Esophagus squamous epithelium (tissue), 4 donors: ENCODE data around the gene ZCCHC17.
"Not testable (repeated sequence)": the region's sequence is repeated elsewhere in the genome, so short reads cannot be mapped to it uniquely, and the experiment has no call there.

Source experiments
- POLR2A ChIP-seq, 4 donors: fragments of 450-650 bp; IDR thresholded peaks; one replicate each; pipeline ENCODE4 v1.6.1; 2017; ENCODE audit warnings: antibody characterized with exemption in 4 of 4, mild to moderate bottlenecking in 4 of 4, moderate library complexity in 3 of 4
- TF ChIP-seq, protein P1 (sequence below), 6 experiments: fragments of 450-650 bp in 4 of 6; fragments of 200-600 bp in 2 of 6; sonication (generic) in 2 of 6; IDR thresholded peaks; one replicate each; pipeline ENCODE4 v1.5.1; 2016 to 2019; ENCODE audit warnings: antibody characterized with exemption in 6 of 6, mild to moderate bottlenecking in 4 of 6, moderate library complexity in 4 of 6

DNA sequence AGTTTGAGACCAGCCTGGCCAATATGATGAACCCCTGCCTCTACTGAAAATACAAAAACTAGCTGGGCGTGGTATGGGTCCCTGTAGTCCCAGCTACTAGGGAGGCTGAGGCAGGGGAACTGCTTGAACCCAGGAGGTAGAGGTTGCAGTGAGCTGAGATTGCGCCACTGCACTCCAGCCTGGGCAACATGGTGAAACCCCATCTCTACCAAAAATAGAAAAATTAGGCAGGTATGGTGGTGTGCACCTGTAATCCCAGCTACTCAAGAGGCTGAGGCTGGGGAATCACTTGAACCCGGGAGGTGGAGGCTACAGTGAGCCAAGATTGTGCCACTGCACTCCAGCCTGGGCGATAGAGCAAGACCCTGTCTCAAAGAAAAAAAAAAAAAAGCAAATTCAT lies 9.0 kb upstream of the ZCCHC17 start:
- TF ChIP-seq, protein P1, sequence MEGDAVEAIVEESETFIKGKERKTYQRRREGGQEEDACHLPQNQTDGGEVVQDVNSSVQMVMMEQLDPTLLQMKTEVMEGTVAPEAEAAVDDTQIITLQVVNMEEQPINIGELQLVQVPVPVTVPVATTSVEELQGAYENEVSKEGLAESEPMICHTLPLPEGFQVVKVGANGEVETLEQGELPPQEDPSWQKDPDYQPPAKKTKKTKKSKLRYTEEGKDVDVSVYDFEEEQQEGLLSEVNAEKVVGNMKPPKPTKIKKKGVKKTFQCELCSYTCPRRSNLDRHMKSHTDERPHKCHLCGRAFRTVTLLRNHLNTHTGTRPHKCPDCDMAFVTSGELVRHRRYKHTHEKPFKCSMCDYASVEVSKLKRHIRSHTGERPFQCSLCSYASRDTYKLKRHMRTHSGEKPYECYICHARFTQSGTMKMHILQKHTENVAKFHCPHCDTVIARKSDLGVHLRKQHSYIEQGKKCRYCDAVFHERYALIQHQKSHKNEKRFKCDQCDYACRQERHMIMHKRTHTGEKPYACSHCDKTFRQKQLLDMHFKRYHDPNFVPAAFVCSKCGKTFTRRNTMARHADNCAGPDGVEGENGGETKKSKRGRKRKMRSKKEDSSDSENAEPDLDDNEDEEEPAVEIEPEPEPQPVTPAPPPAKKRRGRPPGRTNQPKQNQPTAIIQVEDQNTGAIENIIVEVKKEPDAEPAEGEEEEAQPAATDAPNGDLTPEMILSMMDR (IDR thresholded peaks at IDR 0.05), result not testable (repeated sequence)
- TF ChIP-seq POLR2A (IDR thresholded peaks at IDR 0.05), result not testable (repeated sequence)
